ENCODE data around the gene TGFB1I1.
A peak's percentile ranks its signal among the peaks of the same experiment; 100 is the strongest.
"Not testable (repeated sequence)": the region's sequence is repeated elsewhere in the genome, so short reads cannot be mapped to it uniquely, and the experiment has no call there.

The TGFB1I1 gene

DNA sequence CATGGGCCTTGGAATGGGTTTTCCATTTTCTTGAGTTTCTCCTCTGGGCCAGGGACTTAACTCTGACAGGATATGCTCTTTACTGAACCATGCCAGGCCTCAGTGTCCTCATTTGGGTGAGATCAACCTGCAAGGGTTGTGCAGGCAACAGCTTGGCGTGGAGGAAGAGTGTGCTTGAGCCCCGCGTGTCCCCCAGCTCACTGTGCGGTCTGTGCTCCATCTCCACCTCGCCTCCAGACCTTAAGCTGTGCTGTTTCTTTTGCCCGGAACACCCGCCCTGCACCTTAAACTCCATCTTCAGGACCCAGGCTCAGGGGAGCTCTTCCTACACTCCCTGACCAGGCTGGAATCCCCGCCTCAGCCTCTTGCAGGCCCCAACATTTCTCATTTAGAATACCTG is 26.5 kb downstream of the TGFB1I1 start:
- Histone ChIP-seq H3K27ac (ENCODE audit: low read depth, low read length) (no peak overlapping the region), H3K4me1 (ENCODE audit: insufficient read depth, low read length) (no peaks in the 10 kb centered on the region)

DNA sequence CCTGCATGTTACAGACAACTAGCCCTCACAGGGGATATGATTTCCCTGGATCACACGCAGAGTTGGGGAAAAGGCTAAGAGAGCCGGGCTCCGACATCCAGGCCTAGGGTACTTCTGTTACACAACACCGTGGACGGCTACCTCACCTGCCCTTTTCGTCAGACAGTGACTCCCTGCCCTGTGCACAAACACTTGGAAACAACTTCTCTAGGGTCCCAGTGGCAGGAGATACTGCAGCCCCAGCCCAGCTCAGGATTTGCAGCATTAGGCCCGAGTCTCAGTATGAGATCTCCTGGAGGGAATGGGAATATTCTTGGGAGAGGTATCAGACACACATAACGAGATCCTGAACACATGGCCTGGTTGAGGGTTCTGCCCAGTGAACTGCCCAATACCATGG is 28.0 kb downstream of the TGFB1I1 start:
- H3K27me3 ChIP-seq (ENCODE audit: control insufficient read depth in 1 of 2, insufficient read depth in 2 of 2, low read length in 2 of 2): no peaks in the 10 kb centered on the region
- no peak overlapping the region for H3K9ac ChIP-seq (ENCODE audit: low read length)
- H3K27ac ChIP-seq (ENCODE audit: low read depth, low read length): no peak overlapping the region
- H3K4me1 ChIP-seq (ENCODE audit: insufficient read depth, low read length): no peaks in the 10 kb centered on the region
- H3K4me3 ChIP-seq (ENCODE audit: low read depth in 1 of 2, low read length in 2 of 2): no peak overlapping the region
- H3K9me3 ChIP-seq (ENCODE audit: low read length): no peaks in the 10 kb centered on the region
- H3K36me3 ChIP-seq (ENCODE audit: insufficient read depth, low read length): peaks cover 56% of the 10 kb centered on the region

More for the DNA sequence above, 26.5 kb downstream of the TGFB1I1 start:
- Histone ChIP-seq H3K27me3 (ENCODE audit: control insufficient read depth in 1 of 2, insufficient read depth in 2 of 2, low read length in 2 of 2) (no peaks in the 10 kb centered on the region), H3K9me3 (ENCODE audit: low read length) (no peaks in the 10 kb centered on the region), H3K36me3 (ENCODE audit: insufficient read depth, low read length) (peaks cover 68% of the 10 kb centered on the region), H3K9ac (ENCODE audit: low read length) (no peak overlapping the region), H3K4me3 (ENCODE audit: low read depth in 1 of 2, low read length in 2 of 2) (no peak overlapping the region)

DNA sequence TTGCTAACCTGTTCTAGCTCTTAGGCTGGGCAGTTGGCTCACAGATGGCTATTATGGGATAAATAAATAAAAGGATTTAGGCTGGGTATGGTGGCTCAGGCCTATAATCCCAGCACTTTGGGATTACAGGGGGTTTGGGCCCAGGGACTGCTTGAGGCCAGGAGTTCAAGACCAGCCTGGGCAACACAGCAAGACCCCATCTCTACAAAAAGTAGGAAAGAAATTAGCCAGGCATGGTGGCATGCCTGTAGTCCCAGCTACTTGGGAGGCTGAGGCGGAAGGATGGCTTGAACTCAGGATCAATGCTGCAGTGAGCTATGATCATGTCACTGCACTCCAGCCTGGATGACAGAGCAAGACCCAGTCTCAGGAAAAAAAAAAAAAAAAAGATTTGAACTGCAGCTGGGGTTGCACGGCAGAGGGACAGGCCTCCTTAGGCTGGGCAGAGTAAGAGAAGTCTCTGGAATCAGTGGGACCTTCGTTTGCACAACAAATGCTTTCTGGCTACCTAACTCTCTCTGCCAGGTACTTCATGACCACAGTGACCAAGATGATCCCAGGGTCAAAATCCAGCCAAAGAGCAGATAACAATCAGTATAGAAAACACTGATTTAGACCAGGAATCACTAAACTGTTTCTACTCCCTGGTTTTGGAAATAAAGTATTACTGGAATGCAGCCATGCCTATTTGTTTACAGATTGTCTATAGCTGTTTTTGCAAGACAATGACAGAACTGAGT is 29.4 kb downstream of the TGFB1I1 start:
- no peak overlapping the region for H3K4me3 ChIP-seq (ENCODE audit: low read depth in 1 of 2, low read length in 2 of 2)
- H3K4me1 ChIP-seq (ENCODE audit: insufficient read depth, low read length): no peaks in the 10 kb centered on the region
- no peaks in the 10 kb centered on the region for H3K27me3 ChIP-seq (ENCODE audit: control insufficient read depth in 1 of 2, insufficient read depth in 2 of 2, low read length in 2 of 2)
- H3K9me3 ChIP-seq (ENCODE audit: low read length): no peaks in the 10 kb centered on the region
- no peak overlapping the region for H3K27ac ChIP-seq (ENCODE audit: low read depth, low read length)
- no peak overlapping the region for H3K9ac ChIP-seq (ENCODE audit: low read length)
- H3K36me3 ChIP-seq (ENCODE audit: insufficient read depth, low read length): peaks cover 54% of the 10 kb centered on the region

DNA sequence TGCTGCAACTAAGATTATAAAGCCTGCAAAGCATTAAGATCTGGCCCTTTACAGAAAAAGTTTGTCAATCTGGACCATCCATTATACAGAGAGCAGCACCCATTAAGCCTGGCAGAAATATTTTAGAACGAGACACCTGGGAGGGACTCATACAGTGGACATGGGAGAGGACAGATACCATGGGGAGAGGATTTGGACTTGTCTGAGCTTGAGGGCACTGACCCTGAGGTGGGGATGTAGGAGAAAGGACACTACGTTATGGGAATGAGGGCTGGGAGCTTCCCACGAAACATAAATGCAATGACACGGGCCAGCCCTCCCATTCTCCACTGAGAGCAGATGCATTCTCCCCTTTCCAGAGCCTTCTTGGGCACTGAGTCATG is 30.0 kb downstream of the TGFB1I1 start:
- no peak overlapping the region for H3K9ac ChIP-seq (ENCODE audit: low read length)
- H3K27me3 ChIP-seq (ENCODE audit: control insufficient read depth in 1 of 2, insufficient read depth in 2 of 2, low read length in 2 of 2): no peaks in the 10 kb centered on the region
- no peaks in the 10 kb centered on the region for H3K9me3 ChIP-seq (ENCODE audit: low read length)
- no peak overlapping the region for H3K27ac ChIP-seq (ENCODE audit: low read depth, low read length)
- peaks cover 4% of the 10 kb centered on the region for H3K4me1 ChIP-seq (ENCODE audit: insufficient read depth, low read length)
- H3K4me3 ChIP-seq (ENCODE audit: low read depth in 1 of 2, low read length in 2 of 2): no peak overlapping the region
- H3K36me3 ChIP-seq (ENCODE audit: insufficient read depth, low read length): peaks cover 48% of the 10 kb centered on the region

DNA sequence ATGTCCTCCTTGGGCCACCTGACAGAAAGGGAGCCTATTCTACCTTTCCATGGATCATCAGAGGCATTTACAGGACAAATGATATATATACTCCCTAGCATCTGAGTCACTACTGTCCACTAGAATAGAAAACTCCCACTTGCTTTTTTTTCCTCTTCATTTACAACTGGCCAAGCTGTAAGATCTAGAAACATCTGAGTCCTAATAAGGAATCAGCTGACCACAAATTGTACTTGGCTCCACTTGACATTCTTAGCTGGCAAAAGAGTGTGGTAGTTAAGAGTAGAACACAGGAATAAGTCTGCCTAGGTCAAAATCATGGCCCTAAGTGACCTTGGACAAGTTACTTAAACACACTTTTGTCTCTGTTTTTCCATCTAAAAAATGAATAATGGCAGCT is 31.0 kb downstream of the TGFB1I1 start:
- Histone ChIP-seq H3K9ac (ENCODE audit: low read length) (no peak overlapping the region), H3K9me3 (ENCODE audit: low read length) (no peaks in the 10 kb centered on the region), H3K27me3 (ENCODE audit: control insufficient read depth in 1 of 2, insufficient read depth in 2 of 2, low read length in 2 of 2) (no peaks in the 10 kb centered on the region), H3K27ac (ENCODE audit: low read depth, low read length) (no peak overlapping the region), H3K4me3 (ENCODE audit: low read depth in 1 of 2, low read length in 2 of 2) (no peak overlapping the region), H3K36me3 (ENCODE audit: insufficient read depth, low read length) (peaks cover 39% of the 10 kb centered on the region), H3K4me1 (ENCODE audit: insufficient read depth, low read length) (peaks cover 11% of the 10 kb centered on the region)

DNA sequence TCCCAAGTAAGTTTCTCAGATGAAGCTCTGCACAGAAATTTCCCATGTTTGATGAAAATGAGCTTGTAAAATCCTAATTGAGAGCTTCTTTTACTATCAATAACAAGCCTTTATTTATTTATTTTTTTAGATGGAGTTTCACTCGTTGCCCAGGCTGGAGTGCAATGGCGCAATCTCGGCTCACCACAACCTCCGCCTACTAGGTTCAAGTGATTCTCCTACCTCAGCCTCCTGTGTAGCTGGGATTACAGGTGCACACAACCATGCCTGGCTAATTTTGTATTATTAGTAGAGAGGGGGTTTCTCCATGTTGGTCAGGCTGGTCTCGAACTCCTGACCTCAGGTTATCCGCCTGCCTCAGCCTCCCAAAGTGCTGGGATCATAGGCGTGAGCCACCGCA is 31.6 kb downstream of the TGFB1I1 start:
- H3K27ac ChIP-seq (ENCODE audit: low read depth, low read length); H3K9me3 ChIP-seq (ENCODE audit: low read length); H3K27me3 ChIP-seq (ENCODE audit: control insufficient read depth in 1 of 2, insufficient read depth in 2 of 2, low read length in 2 of 2); H3K4me3 ChIP-seq (ENCODE audit: low read depth in 1 of 2, low read length in 2 of 2); H3K9ac ChIP-seq (ENCODE audit: low read length): not testable (repeated sequence)
- Histone ChIP-seq H3K36me3 (ENCODE audit: insufficient read depth, low read length) (peaks cover 33% of the 10 kb centered on the region), H3K4me1 (ENCODE audit: insufficient read depth, low read length) (peaks cover 11% of the 10 kb centered on the region)

DNA sequence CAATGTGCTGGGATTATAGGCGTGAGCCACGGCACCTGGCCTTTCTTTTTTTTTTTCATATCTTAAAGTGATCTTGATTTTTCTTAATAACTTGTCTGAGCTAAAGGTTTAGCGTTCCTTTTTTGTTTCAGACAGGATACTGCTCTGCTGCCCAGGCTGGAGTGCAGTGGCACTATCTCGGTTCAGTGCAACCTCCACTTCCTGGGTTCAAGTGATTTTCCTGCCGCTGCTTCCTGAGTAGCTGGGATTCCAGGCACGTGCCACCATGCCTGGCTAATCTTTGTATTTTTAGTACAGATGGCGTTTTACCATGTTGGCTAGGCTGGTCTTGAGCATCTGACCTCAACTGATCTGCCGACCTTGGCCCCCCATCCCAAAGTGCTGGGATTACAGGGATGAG is 32.2 kb downstream of the TGFB1I1 start:
- H3K27me3 ChIP-seq (ENCODE audit: control insufficient read depth in 1 of 2, insufficient read depth in 2 of 2, low read length in 2 of 2): no peaks in the 10 kb centered on the region
- H3K4me3 ChIP-seq (ENCODE audit: low read depth in 1 of 2, low read length in 2 of 2): no peak overlapping the region
- H3K9ac ChIP-seq (ENCODE audit: low read length): no peak overlapping the region
- no peaks in the 10 kb centered on the region for H3K9me3 ChIP-seq (ENCODE audit: low read length)
- H3K27ac ChIP-seq (ENCODE audit: low read depth, low read length): no peak overlapping the region
- peaks cover 16% of the 10 kb centered on the region for H3K4me1 ChIP-seq (ENCODE audit: insufficient read depth, low read length)
- peaks cover 27% of the 10 kb centered on the region for H3K36me3 ChIP-seq (ENCODE audit: insufficient read depth, low read length)

DNA sequence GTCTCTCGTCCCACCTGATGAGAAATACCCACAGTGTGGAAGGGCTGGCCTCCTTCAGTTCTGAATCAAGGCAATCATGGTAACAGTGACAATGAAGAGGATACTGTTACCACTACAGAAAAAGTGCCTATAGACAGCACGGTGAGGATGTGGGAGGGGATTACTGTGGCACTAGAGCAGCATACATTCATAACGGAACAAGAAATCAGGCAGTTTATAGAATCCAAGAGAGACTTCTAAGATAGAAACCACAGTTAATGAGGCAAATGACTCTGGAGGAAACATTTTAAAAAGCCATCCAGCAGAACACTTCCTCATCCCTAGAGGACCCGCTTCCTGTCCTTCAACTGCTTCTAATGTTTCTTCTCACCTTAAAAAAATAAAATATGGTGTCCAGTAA is 33.5 kb downstream of the TGFB1I1 start:
- Histone ChIP-seq H3K27ac (ENCODE audit: low read depth, low read length) (no peak overlapping the region), H3K4me3 (ENCODE audit: low read depth in 1 of 2, low read length in 2 of 2) (no peak overlapping the region), H3K9ac (ENCODE audit: low read length) (no peak overlapping the region), H3K4me1 (ENCODE audit: insufficient read depth, low read length) (peaks cover 25% of the 10 kb centered on the region), H3K36me3 (ENCODE audit: insufficient read depth, low read length) (peaks cover 15% of the 10 kb centered on the region), H3K9me3 (ENCODE audit: low read length) (no peaks in the 10 kb centered on the region), H3K27me3 (ENCODE audit: control insufficient read depth in 1 of 2, insufficient read depth in 2 of 2, low read length in 2 of 2) (no peaks in the 10 kb centered on the region)

DNA sequence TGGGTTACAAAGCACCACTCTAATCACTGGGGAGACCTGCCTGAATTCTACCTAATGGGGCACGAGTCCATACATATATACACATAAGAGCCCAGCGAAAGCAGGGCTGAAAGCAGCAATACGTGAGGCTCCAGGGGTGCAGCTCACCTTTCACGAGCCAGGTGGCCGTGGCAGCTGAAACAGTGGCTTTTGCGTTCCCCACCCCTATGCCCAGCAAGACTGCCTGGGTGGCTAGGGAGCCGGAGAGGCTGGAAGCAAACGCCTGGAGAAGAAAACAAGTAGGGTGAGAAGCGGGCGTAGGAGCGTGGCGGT is 35.6 kb downstream of the TGFB1I1 start:
- Histone ChIP-seq H3K36me3 (ENCODE audit: insufficient read depth, low read length) (peaks cover 13% of the 10 kb centered on the region), H3K9me3 (ENCODE audit: low read length) (no peaks in the 10 kb centered on the region), H3K27me3 (ENCODE audit: control insufficient read depth in 1 of 2, insufficient read depth in 2 of 2, low read length in 2 of 2) (no peaks in the 10 kb centered on the region), H3K9ac (ENCODE audit: low read length) (peak overlapping the region; percentile 94), H3K27ac (ENCODE audit: low read depth, low read length) (peak overlapping the region; percentile 88), H3K4me1 (ENCODE audit: insufficient read depth, low read length) (peaks cover 25% of the 10 kb centered on the region), H3K4me3 (ENCODE audit: low read depth in 1 of 2, low read length in 2 of 2) (peak overlapping the region; percentile 78 to 82)

DNA sequence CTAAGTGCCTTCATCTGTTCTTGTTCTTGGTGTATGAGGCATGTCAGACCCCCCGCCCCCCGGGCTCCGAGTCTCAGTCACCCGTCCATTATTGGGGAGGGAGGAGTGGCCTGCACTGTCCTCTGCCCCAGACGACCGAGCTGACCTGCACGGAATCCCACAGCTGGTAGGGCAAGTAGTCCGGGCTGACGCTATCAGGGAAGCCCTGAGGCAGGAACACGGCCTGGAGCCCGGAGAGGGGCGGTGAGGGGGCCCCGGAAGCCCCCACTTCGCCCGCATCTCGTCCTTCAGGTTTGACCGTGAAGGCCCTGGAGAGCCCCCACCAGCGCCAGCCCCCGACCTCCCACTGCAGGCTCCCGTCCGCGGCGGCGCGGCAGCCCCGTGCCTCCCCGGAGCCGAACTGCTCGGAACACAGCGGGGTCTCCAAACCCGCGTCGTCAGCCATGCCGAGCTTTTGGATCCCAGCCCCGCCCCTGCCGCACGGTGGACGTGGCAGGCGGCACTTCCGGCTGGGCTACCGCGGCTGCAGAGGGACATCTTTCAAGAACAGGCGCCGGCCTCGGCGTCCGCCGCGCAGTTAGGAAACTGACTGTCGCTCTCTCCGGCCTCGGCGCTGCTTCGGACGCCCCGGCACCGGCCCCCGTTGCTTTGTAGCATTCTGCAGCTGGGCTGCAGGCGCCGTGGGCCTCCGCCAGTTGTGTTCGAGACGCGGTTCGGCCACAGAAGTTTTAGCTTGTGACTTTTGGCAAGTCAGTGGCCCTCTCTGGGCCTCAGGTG is 36.2 kb downstream of the TGFB1I1 start, which contains the start of gene RUSF1:
RUSF1 (minus strand) TSS at position 463 of the 777 bp plus-strand sequence; CDS start at position 445, 18 bp downstream.
- H3K9ac ChIP-seq (ENCODE audit: low read length): peak within 1 kb of the TSS; percentile 94
- H3K36me3 ChIP-seq (ENCODE audit: insufficient read depth, low read length): peaks cover 13% of the 10 kb centered on the region
- H3K27me3 ChIP-seq (ENCODE audit: control insufficient read depth in 1 of 2, insufficient read depth in 2 of 2, low read length in 2 of 2): no peaks in the 10 kb centered on the region
- H3K27ac ChIP-seq (ENCODE audit: low read depth, low read length): peak within 1 kb of the TSS; percentile 88
- H3K4me3 ChIP-seq (ENCODE audit: low read depth in 1 of 2, low read length in 2 of 2): peak within 1 kb of the TSS; percentile 78 to 82
- H3K9me3 ChIP-seq (ENCODE audit: low read length): no peaks in the 10 kb centered on the region
- H3K4me1 ChIP-seq (ENCODE audit: insufficient read depth, low read length): peaks cover 25% of the 10 kb centered on the region

DNA sequence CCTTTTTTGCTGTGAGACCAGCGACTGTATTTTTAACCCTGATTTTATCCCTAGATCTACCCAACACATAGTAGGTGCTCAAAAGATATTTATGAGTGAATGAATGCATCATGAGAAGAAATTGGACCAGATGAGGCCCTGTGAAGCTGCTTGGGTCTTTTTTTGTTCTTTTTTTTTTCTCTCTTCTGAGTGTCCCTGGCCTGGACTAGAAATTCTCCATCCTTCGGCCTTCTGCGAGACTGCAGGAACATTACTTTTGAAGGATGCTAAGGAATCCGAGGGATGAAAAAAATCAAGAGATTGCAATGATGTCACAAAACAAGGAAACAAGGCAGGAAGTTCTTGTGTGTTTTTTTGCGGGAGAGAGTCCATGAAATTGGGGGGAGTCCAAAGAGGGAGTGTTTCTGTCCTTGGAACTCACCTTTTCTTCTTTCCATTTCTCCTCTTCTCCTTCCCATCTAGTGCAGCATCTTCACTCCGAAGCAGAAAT is 36.8 kb downstream of the TGFB1I1 start:
- H3K36me3 ChIP-seq (ENCODE audit: insufficient read depth, low read length): peaks cover 13% of the 10 kb centered on the region
- H3K4me1 ChIP-seq (ENCODE audit: insufficient read depth, low read length): peaks cover 25% of the 10 kb centered on the region
- H3K27ac ChIP-seq (ENCODE audit: low read depth, low read length): peak overlapping the region; percentile 88
- H3K4me3 ChIP-seq (ENCODE audit: low read depth in 1 of 2, low read length in 2 of 2): peak overlapping the region; percentile 78 to 82
- no peaks in the 10 kb centered on the region for H3K9me3 ChIP-seq (ENCODE audit: low read length)
- no peaks in the 10 kb centered on the region for H3K27me3 ChIP-seq (ENCODE audit: control insufficient read depth in 1 of 2, insufficient read depth in 2 of 2, low read length in 2 of 2)
- H3K9ac ChIP-seq (ENCODE audit: low read length): peak overlapping the region; percentile 94
